COLO668 (cell line): Measurements from ENCODE around the gene TMEM132D.
A peak's percentile ranks its signal among the peaks of the same experiment; 100 is the strongest.
"Not testable (repeated sequence)": the region's sequence is repeated elsewhere in the genome, so short reads cannot be mapped to it uniquely, and the experiment has no call there.

Experiments
- DNase-seq: peaks from one replicate; lab custom pipeline; 2025; ENCODE audit not compliant: unreplicated experiment; lab: John Stamatoyannopoulos, UW

Gene TMEM132D

DNA sequence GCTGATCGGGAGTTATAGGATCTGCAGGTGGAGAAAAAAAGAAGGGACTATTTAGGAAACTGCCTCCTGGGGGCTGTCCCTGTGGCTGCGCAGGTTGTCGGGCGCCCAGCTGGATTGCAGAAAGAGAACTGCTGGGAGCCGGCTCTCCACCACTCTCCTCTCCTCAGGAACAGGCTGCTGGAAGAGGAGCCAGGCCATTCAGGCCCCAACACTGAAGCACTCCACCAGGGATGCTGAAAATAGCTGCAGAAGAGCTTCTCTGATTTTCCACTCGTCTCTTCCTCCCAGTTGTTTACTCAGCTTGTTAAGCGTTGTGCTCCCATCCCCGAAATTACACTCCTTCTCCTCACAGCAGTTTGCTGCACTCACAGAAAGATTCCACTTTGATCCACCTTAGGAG, 703.2 kb downstream of the TMEM132D start:
- peak; percentile 16 for DNase-seq

DNA sequence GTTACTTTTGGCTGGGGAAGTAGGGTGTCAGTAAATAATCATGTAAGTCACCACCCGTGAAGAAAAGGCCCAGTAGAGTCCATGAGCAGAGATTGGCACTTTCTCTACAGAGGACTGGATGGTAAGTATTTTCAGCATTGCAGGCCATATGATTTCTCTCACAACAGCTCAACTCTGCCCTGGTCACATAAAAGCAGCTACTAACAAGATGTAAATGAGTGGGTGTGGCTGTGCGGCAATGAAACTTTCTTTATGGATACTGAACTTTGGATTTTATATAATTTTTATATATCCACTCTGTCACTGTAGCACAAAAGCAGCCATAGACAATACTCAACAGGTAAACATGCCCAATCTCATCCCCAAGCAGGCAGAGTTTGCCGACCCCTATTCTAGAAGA, 706.9 kb downstream of the TMEM132D start:
- DNase-seq: no peak

DNA sequence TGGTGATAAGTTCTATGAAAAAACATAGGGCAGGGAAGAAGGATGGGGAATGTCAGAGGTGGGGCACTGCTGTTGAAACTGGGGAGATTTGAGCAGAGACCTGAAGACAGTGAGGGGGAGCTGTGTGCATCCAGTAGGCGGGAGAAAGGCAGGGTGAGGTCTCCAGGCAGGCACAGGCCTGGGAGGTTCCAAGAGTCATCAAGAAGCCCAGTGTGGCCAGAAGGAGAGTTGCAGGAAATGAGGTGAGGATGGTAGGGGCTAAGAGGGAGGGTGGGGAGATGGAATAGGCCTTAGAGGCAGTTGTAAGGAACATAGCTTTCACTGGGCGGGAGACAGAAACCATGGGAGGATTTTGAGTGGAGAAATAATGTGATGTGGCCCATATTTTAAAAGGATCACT, 708.7 kb downstream of the TMEM132D start:
- no peak for DNase-seq

DNA sequence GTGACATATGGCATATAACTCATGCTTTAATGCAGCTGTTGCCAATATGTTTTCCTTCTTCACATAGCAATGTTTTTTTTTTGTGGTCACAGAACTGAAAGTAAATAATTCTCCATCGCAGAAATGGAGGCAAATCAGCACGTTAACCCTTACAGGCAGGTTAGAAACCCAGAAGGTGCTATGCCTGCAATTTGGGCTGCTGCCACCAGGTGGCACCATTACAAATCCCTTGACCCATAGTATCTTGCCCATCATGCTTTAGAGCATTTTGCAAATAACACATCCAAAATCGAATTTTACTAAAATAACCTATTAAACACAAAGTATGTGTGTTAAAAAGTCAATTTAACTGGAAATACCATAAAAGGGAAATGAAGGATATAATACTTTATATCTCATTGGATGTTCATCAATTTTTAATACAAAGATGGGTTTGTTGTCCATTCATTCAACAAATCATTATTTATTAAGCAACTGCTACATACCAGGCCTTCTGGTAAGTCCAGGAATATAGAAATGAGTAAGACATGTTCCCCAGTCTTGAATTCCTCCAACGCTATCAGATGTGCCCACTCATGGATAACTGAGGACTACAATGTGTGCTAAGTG, 710.5 kb downstream of the TMEM132D start:
- peak; percentile 37 for DNase-seq

DNA sequence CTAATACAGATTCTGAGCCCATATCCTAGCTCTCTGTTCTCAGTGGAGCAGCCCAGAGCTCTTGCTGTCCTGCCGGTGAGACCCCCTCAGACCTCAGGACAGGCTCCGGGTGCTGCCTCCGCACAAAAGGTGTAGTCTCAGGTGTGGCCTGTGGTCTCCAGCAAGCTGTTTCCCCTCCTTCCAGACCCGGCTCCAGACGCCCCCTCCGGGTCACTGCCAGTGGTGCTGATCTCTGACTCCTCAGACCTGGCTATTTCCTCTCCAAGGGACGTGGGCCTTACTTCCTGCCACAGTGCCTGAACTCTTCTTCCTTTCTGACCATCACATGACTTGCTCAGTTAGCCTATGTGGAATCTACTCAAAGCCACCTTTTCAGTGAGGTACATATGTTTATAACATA, 713.0 kb downstream of the TMEM132D start:
- peak; percentile 2 for DNase-seq

DNA sequence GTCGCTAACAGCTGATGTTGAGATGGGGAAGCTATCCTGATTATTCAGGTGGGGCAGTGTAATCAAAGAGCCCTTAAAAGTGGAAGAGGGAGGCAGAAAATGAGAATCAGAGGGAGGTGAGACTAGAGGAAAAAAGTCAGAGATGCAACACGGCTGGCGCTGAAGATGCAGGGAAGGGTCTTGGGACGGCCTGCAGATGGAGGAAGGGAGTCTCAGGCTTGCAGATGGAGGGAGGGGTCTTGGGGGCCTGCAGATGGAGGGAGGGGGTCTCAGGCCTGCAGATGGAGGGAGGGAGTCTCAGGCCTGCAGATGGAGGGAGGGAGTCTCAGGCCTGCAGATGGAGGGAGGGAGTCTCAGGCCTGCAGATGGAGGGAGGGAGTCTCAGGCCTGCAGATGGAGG, 713.9 kb downstream of the TMEM132D start:
- DNase-seq: not testable (repeated sequence)

DNA sequence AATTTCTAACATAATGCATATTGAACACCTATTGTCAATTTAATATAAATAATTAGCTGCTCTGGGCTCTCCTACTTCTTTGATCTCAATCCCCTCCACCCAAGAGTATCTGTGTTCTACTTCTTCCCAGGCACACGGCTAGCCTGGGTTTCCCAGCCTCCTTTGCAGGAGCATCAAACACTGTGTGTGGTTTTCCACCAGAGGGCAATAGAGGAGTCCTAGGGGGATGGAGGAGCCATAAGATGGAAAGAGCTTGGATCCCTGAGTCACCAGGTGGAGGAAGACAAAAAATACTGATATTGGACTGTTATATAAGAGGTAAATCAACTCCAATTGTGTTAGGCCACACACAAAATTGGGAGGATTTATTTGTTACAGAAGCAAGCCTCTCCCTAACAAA, 716.9 kb downstream of the TMEM132D start:
- peak; percentile 8 for DNase-seq

DNA sequence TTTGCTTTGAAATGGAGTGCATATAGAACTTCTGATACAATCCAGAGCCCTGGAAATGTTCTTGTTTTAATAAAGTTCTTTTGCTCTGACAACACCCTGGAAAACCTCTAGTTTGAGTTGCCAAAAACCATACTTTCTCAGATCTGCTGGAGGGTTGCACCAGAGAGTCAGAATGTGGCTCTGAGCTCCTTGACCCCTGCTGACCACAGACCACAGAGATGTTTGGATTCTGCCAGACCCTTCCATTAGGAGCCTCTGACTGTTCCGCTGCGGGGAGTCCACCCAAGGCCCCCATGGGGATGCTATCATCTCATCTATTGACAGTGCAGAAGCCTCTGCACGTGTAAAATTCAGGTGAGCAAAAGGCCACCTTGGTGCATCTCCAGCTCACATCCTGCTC, 718.0 kb downstream of the TMEM132D start:
- DNase-seq: no peak

DNA sequence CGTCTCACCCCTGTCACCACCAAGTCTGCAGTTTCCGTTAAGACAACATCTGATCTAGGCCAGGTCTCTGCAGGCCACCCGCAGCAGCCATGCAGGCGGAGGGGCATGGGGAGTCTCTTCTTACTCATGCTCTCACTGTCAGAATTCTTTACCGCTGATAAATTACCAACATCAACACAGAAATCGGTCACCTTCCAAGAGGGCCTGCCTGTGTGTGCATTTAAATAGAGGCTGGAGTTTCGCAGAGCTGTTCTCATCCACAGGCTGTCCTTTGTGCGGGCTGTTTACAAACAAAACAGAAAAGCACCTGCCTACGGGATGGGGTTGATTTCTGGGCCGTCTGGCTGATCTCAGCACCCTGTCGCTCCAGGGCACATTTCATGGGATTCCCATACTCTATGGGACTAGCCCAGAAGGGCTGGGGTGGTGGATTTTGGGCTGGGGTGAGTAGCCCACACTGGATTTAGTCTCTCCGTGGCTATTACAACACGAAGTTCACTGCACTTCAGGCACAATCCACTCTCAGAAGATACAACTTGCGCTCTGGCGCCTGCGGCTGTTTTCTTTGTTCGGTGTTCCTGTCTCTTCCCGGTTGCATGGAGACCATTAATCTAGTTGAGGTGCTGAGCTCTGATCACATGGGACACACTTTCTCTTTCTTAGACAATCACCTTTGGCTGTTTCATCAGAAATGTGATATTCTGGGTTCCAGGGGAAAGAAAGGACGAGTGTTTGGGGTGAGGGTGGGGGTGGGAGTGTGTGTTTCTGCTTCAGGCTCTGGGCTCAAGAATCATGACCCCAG, 719.5 kb downstream of the TMEM132D start:
- DNase-seq: no peak

DNA sequence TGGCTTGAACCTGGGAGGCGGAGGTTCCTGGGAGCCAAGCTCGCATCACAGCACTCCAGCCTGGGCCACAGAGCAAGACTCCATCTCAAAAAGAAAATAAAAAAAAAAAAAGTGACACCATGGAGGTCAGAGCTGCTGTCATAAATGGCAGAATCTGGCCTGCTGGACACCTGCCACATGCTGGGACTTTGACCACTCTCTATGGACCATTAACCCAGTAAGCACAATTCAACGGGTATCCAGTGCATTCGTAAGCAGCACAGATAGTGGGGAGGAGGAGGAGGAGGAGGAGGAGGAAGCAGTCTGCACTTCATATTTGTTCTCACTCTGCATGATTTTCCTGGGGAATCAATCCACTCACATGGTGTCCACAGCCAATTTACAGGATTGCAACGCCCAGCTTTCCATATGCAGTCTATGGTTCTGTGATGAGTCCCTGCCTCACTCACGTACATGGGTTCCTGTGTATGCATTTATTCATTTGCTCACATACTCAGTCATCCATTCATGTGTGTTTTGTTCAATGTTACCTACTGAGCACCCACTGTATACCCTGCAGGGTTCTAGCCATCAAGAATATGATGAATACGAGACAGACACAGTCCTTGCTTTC, 723.8 kb downstream of the TMEM132D start:
- no peak for DNase-seq

DNA sequence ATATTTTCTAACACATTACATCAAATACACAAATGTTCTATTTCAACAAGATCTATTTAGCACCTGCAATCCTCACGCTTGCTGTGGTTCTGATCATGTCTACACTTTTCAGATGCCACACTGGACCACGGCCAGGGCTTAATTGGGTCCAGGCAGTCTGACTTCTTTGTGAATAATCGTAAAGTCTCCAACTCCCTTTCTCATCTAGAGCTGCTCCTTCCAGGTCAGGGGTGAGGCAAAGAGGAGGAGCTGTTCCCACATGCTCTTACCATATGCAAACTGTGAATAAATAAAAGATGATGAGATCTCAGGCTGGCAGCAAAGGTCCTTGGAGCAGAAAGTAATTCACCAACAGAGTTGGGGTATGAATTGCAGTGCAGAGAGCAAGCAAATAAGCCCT, 733.9 kb downstream of the TMEM132D start:
- no peak for DNase-seq

DNA sequence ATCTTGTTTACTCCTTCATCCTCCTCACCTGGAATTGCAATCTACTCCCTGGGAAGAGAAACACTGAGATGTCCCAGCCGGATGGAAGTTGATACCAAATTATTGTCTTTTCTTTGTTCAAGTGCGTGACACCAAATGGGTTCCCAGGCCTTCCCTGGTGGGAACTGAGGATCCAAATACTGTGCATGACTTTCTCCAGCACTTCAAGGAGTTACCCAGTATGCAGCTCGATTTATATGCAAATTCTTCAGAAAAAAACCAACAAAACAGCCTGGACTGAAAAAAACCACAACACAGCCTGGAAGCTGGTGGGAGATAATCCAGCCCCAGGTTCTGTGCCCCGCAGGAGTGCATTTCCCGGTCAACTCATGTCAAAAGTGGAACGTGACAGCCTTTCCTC, 740.0 kb downstream of the TMEM132D start:
- no peak for DNase-seq

DNA sequence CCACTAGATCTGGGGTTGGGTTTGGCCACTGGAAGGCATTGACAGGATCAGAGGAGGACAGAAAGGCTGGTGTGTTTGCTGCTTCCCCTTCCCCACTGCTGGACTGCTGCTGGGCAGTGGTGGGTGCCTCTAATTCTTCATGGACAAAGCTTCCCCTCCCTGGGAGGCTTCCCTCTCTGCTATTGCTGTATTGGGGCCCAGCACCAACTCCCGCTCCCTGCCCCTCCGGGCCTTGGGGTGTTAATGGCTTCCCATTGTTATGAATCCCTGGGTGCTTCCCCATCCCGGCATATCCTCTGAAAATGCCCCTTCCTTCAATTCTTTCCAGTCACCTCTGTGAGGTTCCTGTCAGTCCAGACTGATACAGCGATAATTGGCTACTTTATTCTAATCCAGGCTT, 740.4 kb downstream of the TMEM132D start:
- DNase-seq: no peak

DNA sequence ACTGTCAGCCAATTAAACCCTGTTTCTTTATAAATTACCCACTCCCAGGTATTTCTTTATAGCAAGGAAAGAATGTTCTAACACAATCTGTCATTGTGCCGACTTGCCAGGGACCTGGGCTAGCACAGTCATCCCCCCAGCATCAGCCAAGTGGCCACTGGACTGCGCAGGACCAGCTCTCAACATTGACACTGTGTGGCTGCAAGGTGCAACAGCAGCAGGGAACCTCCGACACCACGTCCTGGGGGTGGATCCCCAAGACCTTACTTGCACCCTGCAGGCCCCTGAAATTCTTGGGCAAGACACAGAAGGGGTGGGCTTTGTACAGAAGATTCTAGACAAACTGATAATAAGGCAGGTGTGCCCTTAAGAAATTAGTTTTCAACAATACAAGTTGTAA, 741.0 kb downstream of the TMEM132D start:
- DNase-seq: no peak

DNA sequence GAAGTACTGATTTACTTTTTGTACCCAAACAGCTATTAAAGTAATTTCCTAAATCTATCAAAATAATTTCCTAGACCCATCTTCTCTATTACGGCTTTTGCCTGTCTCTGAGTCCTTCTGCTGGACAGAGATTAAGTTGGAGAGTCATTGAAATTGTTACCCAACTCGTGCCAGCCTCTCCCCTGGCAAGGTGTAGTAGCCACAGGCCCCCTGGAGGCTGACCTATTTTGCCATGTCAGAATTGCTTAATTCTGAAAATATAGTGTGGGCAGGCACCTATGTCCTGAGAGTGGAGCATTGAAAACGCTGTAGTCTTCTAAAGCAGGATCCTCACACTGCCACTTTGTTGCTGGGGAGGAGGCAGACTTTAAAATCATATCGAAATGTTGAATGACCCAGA, 742.3 kb downstream of the TMEM132D start:
- DNase-seq: no peak

DNA sequence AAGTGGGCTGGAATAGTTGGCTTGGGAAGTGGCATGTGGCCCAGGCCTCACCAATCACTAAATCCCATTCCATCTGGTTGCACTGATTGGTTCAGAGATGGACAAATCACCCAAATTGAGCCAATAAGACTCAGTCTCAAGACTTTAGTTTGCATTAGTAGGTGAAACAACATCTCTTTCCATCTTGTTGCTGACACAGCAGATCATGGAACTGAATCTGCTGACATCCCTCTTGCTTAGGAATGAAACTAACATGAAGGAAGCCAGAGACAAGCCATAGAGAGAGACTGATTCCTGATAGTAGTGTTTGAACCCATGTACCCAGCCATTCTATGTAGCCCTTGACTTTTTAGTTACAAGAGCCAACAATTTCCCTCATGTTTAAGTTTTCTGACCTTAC, 743.5 kb downstream of the TMEM132D start:
- DNase-seq: no peak

DNA sequence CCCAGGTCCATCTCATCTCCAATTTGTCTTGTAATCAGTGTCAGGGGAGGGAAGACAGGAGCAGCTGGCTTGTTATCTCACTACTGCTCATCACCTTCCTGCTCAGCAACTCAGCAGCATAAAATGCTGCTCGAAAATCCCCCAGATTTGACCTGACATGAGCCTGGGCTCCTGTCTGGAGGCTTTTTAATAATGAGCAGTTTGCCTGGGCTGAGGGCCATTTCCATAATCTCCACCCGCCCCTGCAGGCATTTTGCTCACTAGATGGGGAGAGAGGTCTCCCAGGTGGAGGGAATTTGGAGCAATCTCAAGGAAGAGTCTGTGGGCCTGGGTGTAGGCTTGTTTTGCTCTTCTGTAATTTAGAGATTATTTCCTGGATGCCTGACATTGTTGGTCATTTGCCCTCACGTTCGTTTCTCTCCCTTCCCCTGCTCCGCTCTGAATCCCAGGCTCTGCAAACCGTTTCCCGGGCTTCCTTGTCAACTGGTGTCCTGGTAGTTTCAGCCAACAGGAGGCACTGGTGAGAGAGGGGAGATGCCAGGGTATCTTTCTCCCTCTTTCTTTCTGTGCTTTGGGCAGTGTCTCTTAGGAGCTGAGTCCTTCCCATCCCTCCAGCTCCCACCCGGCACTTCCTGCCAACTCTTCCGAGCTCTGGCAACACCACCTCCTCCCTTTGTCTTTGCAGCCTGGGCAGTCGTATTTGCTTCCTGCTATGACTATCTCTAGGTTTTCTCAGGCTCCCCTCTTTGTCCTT, 751.3 kb downstream of the TMEM132D start:
- DNase-seq: no peak

DNA sequence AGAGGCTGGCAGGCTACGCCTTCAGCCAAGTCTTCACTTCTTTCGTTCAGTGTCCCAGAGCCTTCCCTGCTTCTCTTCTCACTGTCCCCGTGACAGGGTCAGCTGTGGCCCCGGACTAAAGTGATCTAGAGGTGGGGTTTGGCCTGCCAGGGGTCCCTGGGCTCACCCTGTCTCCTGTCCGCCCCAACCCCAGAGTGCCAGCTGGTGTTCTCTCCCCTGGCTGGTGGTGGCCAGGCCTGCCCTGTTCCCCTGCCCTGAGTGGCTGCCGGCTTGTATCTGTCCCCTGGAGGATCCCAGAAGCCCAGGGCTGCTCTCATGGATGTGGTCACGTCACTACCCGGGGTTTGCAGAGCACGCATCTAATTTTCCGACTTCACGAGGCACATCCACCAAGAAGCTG, 753.1 kb downstream of the TMEM132D start:
- no peak for DNase-seq

DNA sequence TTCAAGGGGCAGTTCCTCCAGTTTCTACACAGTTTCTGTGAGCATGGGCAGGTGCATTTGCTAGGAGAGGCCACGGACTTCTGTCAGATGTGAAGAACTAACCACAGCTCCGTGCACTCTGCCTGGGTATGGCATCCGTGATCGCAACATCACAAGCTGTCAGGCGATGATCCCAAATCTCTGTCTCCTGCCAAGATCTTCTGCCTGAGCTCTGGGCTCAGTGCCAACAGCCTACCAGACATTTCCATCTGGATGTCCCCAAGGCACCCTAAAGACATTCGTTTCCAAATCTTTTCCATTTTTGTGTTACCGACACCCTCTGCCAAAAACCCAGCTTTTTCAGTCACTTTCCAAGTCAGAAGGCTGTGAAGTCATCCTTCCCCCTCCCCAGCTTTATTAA, 758.4 kb downstream of the TMEM132D start:
- DNase-seq: no peak

DNA sequence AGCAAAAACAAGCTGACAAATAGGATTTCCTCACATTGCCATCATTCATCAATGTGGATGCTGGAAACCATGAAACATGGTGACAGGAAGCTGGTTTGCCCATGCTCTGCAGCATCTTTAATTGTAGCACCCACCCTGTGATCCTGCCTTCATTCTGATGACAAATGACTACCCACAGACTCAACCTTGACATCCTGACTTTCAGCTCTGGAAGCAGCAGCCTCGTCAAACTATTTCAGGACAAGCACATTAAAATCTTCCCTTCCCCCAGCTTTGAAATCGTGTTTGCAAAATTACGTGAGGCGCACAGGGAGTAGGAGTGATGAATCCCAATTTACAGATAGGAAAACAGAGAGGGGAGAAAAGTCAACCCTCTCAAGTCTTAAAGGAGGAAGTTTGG, 765.0 kb downstream of the TMEM132D start:
- no peak for DNase-seq

DNA sequence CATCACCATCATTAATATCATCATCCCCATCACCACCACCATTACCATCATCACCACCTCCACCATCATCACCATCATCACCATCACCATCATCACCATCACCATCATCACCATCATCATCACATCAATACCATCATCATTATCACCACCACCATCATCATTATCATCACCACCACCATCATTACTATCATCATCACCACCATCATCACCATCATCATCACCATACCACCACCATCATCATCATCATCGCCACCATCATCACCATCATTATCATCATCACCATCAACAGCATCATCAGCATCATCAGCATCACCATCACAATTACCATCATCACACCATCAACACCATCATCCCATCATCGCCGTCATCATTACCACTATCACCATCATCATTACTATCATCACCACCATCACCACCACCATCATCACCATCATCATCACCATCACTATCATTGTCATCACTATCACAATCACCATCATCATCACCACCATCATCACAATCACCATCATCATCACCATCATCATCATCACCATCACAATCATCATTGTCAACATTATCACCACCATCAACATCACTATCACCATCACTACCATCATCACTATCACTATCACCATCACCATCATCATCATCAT, 767.0 kb downstream of the TMEM132D start:
- no peak for DNase-seq
